ENCODE data around the gene S100A7. TPM values are rescaled to one million over a fixed set of nuclear protein-coding genes. Genes with fewer than 3 reads are reported as not detected.

The S100A7 gene
- total RNA-seq, 1 experiment from 2014 or later = not detected

- Histone ChIP-seq H3K4me3 (ENCODE audit: low read depth, low read length) (no peak overlapping the region), H3K4me1 (no peaks in the 10 kb centered on the region), H3K9me3 (no peaks in the 10 kb centered on the region), H3K27me3 (replicated peaks; ENCODE audit: control insufficient read depth, insufficient read depth, low read length) (no peaks in the 10 kb centered on the region; the same call in 1 of the 2 replicates), H3K36me3 (ENCODE audit: control insufficient read depth, insufficient read depth, low read length) (no peaks in the 10 kb centered on the region)
- Mint-ChIP-seq H3K4me1 (ENCODE audit: low read depth, unreplicated experiment) (no peaks in the 10 kb centered on the region), H3K4me3 (ENCODE audit: unreplicated experiment) (no peak overlapping the region), H3K36me3 (ENCODE audit: insufficient read depth, unreplicated experiment) (no peaks in the 10 kb centered on the region), H3K27ac (ENCODE audit: unreplicated experiment) (no peak overlapping the region), H3K27me3 (ENCODE audit: insufficient read depth, unreplicated experiment) (peaks cover 11% of the 10 kb centered on the region), H3K9me3 (ENCODE audit: unreplicated experiment) (no peaks in the 10 kb centered on the region)
- no TSS peak for BruUV-seq (replicated peaks)
- POLR2A ChIA-PET = no interaction called here
- no peak for TF ChIP-seq CTCF (IDR thresholded peaks at IDR 0.05; ENCODE audit: insufficient read depth in 1 of 2, low read depth in 1 of 2, low read length in 1 of 2, severe bottlenecking in 1 of 2, unreplicated experiment in 1 of 2)
- intact Hi-C loops (cut with micrococcal nuclease; ENCODE audit: unreplicated experiment) = no loop called here
- no peak for DNase-seq
- CTCF ChIA-PET = no interaction called here
These were observed 30.0 kb upstream of the S100A7 start for GRCh38 chr1:153490272-153491051.

- Mint-ChIP-seq H3K27me3 (ENCODE audit: insufficient read depth, unreplicated experiment) (peaks cover 10% of the 10 kb centered on the region), H3K27ac (ENCODE audit: unreplicated experiment) (no peak overlapping the region), H3K36me3 (ENCODE audit: insufficient read depth, unreplicated experiment) (no peaks in the 10 kb centered on the region), H3K9me3 (ENCODE audit: unreplicated experiment) (no peaks in the 10 kb centered on the region), H3K4me1 (ENCODE audit: low read depth, unreplicated experiment) (peaks cover 5% of the 10 kb centered on the region), H3K4me3 (ENCODE audit: unreplicated experiment) (no peak overlapping the region)
- BruUV-seq (replicated peaks) = no TSS peak
- intact Hi-C loops (cut with micrococcal nuclease; ENCODE audit: unreplicated experiment) = no loop called here
- Histone ChIP-seq H3K36me3 (ENCODE audit: control insufficient read depth, insufficient read depth, low read length) (no peaks in the 10 kb centered on the region), H3K4me1 (peaks cover 4% of the 10 kb centered on the region; the same call in 1 of the 2 replicates), H3K27me3 (replicated peaks; ENCODE audit: control insufficient read depth, insufficient read depth, low read length) (no peaks in the 10 kb centered on the region; the same call in 1 of the 2 replicates), H3K9me3 (no peaks in the 10 kb centered on the region), H3K4me3 (ENCODE audit: low read depth, low read length) (no peak overlapping the region)
- no peak for TF ChIP-seq CTCF (IDR thresholded peaks at IDR 0.05; ENCODE audit: insufficient read depth in 1 of 2, low read depth in 1 of 2, low read length in 1 of 2, severe bottlenecking in 1 of 2, unreplicated experiment in 1 of 2)
- CTCF ChIA-PET = interaction anchor here (0.6 kb wide), 1 partner anchor 53 kb away, joined by 5 read pairs; no protein-coding TSS in a partner anchor
- POLR2A ChIA-PET = no interaction called here
- DNase-seq = no peak
These were observed 28.3 kb upstream of the S100A7 start for GRCh38 chr1:153488731-153489130.

- CTCF ChIA-PET = no interaction called here
- H3K27ac Mint-ChIP-seq (ENCODE audit: unreplicated experiment) = no peak overlapping the region
- intact Hi-C loops (cut with micrococcal nuclease; ENCODE audit: unreplicated experiment) = no loop called here
- POLR2A ChIA-PET = no interaction called here
- H3K9me3 Mint-ChIP-seq (ENCODE audit: unreplicated experiment) = no peaks in the 10 kb centered on the region
- H3K4me1 Mint-ChIP-seq (ENCODE audit: low read depth, unreplicated experiment) = peaks cover 10% of the 10 kb centered on the region
- no peaks in the 10 kb centered on the region for H3K36me3 ChIP-seq (ENCODE audit: control insufficient read depth, insufficient read depth, low read length)
- H3K4me3 ChIP-seq (ENCODE audit: low read depth, low read length) = no peak overlapping the region
- H3K36me3 Mint-ChIP-seq (ENCODE audit: insufficient read depth, unreplicated experiment) = no peaks in the 10 kb centered on the region
- BruUV-seq (replicated peaks) = no TSS peak
- H3K4me1 ChIP-seq = peaks cover 6% of the 10 kb centered on the region; the same call in 1 of the 2 replicates
- H3K9me3 ChIP-seq = no peaks in the 10 kb centered on the region
- peaks cover 10% of the 10 kb centered on the region for H3K27me3 Mint-ChIP-seq (ENCODE audit: insufficient read depth, unreplicated experiment)
- TF ChIP-seq CTCF (IDR thresholded peaks at IDR 0.05; ENCODE audit: insufficient read depth in 1 of 2, low read depth in 1 of 2, low read length in 1 of 2, severe bottlenecking in 1 of 2, unreplicated experiment in 1 of 2) = no peak
- DNase-seq = no peak
- H3K27me3 ChIP-seq (replicated peaks; ENCODE audit: control insufficient read depth, insufficient read depth, low read length) = no peaks in the 10 kb centered on the region; the same call in 1 of the 2 replicates
- H3K4me3 Mint-ChIP-seq (ENCODE audit: unreplicated experiment) = no peak overlapping the region
These were observed 27.3 kb upstream of the S100A7 start for GRCh38 chr1:153487707-153488106.

Measured in Caco-2 (cell line).